ENCODE data around the gene GSDME.
"Not testable (repeated sequence)": the region's sequence is repeated elsewhere in the genome, so short reads cannot be mapped to it uniquely, and the experiment has no call there.

The GSDME gene

DNA sequence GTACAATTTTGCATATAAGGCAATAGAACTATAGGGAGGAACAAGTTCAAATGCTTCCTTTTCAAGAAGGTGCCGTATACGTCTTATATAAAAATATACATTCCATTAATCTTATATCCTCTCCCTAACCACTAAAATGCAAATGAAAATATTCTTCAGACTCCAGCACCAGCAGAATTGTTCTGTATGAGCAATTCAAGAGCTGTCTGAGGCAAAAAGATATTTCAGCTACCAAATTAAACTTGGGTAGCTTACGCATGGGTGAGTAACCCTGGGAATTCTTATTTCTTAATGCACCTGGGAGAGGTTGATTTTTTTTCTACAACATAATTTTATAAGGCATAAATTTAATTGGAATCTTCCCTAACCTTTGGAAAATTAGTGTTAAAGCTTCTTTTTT lies 42.2 kb upstream of the GSDME start:
- Mint-ChIP-seq H3K9me3 (no peaks in the 10 kb centered on the region), H3K27me3 (ENCODE audit: low read depth) (no peaks in the 10 kb centered on the region), H3K4me3 (no peak overlapping the region), H3K36me3 (ENCODE audit: low read depth) (peaks cover 7% of the 10 kb centered on the region), H3K4me1 (no peaks in the 10 kb centered on the region), H3K27ac (no peak overlapping the region)
- no peak for TF ChIP-seq CTCF (IDR thresholded peaks at IDR 0.05; ENCODE audit: unreplicated experiment in 3 of 3)

- Mint-ChIP-seq H3K4me3 (no peak overlapping the region), H3K27me3 (ENCODE audit: low read depth) (no peaks in the 10 kb centered on the region), H3K27ac (no peak overlapping the region), H3K4me1 (no peaks in the 10 kb centered on the region), H3K9me3 (no peaks in the 10 kb centered on the region), H3K36me3 (ENCODE audit: low read depth) (peaks cover 7% of the 10 kb centered on the region)
- TF ChIP-seq CTCF (IDR thresholded peaks at IDR 0.05; ENCODE audit: unreplicated experiment in 3 of 3): no peak
These were observed 41.0 kb upstream of the GSDME start for GRCh38 chr7:24798261-24798660.

DNA sequence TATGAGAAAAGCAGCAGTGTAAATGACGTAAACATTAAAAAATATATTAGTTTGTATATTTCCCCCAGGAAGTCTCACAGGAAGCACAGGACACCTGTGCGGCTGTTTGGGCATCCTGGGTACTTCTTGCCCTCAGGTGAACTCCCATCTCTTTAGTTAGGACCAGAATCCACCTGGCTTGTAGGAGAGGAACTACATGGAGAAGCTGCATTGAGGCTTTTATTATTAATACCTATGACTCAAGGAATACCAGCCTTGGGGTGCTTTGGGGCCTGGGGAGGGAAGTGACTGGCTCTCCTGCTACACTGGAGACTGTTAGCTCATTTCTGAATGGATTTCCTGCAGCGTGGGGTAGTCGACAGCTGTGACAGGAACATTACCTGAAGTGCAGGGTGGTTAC lies 40.0 kb upstream of the GSDME start:
- Mint-ChIP-seq H3K4me3 (no peak overlapping the region), H3K4me1 (no peaks in the 10 kb centered on the region), H3K27me3 (ENCODE audit: low read depth) (no peaks in the 10 kb centered on the region), H3K9me3 (no peaks in the 10 kb centered on the region), H3K27ac (no peak overlapping the region), H3K36me3 (ENCODE audit: low read depth) (peaks cover 5% of the 10 kb centered on the region)
- no peak for TF ChIP-seq CTCF (IDR thresholded peaks at IDR 0.05; ENCODE audit: unreplicated experiment in 3 of 3)

DNA sequence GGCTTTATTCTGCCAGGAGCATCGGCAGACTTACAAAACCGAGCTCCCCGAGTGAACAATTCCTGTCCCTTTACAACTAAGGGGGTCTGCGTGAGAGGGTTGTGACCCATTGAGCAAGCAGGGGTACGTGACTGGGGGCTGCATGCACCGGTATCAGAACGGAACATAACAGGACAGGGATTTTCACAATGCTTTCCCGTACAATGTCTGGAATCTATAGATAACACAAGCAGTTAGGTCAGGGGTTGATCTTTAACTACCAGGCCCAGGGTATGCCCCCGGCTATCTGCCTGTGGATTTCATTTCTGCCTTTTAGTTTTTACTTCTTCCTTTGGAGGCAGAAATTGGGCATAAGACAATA lies 38.1 kb upstream of the GSDME start:
- H3K4me3 Mint-ChIP-seq: no peak overlapping the region
- no peak for TF ChIP-seq CTCF (IDR thresholded peaks at IDR 0.05; ENCODE audit: unreplicated experiment in 3 of 3)
- H3K27me3 Mint-ChIP-seq (ENCODE audit: low read depth): no peaks in the 10 kb centered on the region
- no peaks in the 10 kb centered on the region for H3K4me1 Mint-ChIP-seq
- H3K9me3 Mint-ChIP-seq: no peaks in the 10 kb centered on the region
- H3K27ac Mint-ChIP-seq: no peak overlapping the region
- H3K36me3 Mint-ChIP-seq (ENCODE audit: low read depth): no peaks in the 10 kb centered on the region

DNA sequence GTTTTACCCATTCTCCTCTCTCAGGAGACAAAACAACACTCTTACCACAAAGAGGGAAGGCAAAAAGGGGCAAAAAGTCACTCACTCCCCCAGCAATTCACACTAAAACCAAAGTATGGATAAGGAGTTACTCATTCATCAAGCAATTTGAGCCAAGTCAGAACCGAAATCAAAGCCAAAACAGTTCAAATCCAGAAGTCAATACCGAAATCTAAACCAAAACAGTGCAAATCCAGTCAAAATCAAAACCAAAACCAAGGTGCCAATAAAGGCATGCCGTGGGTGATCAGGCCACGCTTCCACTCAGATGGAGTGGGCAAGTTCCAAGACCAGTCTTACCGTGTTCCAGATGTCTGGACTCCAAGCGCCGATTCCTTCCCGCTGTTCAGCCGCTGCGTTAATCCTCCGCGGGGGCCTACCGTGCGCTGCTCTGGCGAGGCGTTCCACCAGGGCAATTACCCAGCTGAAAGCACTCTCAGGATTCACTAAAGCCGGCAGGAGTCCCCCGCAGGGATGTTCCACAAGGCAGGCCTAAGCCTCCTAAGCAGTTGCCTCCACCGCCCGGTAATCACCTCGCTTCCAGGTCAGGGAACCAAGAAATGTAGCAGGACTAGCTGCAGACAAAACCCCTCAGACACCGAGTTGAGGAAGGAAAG lies 37.6 kb upstream of the GSDME start:
- H3K27ac Mint-ChIP-seq; H3K27me3 Mint-ChIP-seq (ENCODE audit: low read depth); H3K36me3 Mint-ChIP-seq (ENCODE audit: low read depth); H3K9me3 Mint-ChIP-seq; H3K4me1 Mint-ChIP-seq; H3K4me3 Mint-ChIP-seq: not testable (repeated sequence)

DNA sequence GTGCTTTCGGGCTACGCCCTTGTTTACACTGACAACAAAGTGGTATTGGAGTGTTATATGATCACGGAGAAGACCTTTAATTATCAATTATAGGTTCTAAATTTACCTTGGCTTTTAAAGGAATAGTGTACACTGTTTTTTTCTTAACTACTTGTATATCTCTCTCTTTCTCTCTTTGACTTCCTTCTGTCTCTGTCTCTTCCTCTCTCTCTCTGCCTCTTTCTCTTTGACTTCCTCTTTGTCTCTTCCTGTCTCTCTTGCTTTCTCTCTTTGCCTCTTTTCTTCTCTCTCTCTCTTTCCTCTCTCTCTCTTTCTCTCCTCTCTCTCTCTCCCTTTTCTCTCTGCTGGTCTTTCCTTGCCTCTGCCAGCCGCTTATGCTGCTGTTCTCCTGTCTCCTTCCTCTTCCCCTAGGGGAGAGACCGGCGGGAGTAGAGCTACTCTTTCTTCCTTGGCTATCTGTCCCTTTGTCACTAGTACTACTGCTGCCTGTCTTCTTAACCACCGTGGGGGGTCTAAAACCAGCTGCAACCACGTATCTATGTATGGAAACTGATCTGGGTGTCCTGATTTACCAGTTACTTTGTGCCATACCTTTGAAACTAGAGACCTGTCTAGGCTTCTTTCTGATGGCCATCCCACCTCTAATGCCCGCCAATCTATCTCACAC lies 36.9 kb upstream of the GSDME start:
- Mint-ChIP-seq H3K27ac (no peak overlapping the region), H3K4me3 (no peak overlapping the region), H3K27me3 (ENCODE audit: low read depth) (no peaks in the 10 kb centered on the region), H3K9me3 (peaks cover 2% of the 10 kb centered on the region), H3K36me3 (ENCODE audit: low read depth) (no peaks in the 10 kb centered on the region), H3K4me1 (no peaks in the 10 kb centered on the region)
- TF ChIP-seq CTCF (IDR thresholded peaks at IDR 0.05; ENCODE audit: unreplicated experiment in 3 of 3): no peak
